GM12872 (cell line): ENCODE measurements around the gene CORO7.

Source experiments
- TF ChIP-seq, protein P1 (sequence below): IDR thresholded peaks from 3 replicates; pipeline ENCODE4 v1.5.1; 2011; ENCODE audit warnings: low read depth, mild to moderate bottlenecking, low read length, moderate library complexity; ENCODE audit not compliant: insufficient read depth

The CORO7 gene

DNA sequence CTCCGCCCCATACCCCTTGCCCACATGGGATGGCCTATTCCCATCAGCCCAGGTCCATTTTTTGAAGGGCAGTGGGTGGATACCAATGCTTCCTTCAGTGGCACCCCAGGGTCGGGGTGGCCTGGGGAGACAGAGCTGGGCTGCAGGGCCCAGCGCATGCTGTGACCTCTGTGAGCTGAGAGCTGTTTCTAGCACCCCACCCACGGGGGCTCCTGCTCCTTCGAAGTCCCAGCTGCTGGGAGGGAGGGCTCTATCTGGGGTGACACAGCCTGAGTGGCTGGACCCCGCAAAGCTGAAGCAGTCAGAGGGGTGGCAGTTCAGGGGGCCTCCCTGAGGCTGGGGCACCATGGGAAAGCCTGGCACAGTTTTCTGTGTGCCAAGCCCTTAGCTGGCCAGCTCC is 76.0 kb downstream of the CORO7 start:
- TF ChIP-seq, protein P1, sequence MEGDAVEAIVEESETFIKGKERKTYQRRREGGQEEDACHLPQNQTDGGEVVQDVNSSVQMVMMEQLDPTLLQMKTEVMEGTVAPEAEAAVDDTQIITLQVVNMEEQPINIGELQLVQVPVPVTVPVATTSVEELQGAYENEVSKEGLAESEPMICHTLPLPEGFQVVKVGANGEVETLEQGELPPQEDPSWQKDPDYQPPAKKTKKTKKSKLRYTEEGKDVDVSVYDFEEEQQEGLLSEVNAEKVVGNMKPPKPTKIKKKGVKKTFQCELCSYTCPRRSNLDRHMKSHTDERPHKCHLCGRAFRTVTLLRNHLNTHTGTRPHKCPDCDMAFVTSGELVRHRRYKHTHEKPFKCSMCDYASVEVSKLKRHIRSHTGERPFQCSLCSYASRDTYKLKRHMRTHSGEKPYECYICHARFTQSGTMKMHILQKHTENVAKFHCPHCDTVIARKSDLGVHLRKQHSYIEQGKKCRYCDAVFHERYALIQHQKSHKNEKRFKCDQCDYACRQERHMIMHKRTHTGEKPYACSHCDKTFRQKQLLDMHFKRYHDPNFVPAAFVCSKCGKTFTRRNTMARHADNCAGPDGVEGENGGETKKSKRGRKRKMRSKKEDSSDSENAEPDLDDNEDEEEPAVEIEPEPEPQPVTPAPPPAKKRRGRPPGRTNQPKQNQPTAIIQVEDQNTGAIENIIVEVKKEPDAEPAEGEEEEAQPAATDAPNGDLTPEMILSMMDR, result no peak

DNA sequence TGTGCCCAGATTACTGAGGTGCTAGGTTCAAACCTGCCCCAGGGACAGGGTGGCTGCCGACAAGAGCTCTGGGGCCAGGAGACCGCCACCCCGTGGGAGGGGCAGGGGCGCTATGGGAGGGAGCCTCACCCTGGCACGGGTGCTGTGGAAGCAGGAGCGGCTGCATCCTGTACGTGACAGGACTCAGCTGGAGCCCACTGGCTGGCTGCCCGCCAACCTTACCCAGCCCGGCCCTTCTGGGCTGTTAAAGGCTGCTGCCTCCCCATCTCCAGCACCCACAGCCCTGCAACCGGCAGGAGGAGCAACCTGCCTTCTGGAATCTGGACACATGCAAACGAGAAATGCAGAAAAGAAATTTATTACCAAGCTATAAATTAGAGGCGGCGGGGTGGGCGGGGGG is 76.5 kb downstream of the CORO7 start:
- TF ChIP-seq, protein P1, result no peak

DNA sequence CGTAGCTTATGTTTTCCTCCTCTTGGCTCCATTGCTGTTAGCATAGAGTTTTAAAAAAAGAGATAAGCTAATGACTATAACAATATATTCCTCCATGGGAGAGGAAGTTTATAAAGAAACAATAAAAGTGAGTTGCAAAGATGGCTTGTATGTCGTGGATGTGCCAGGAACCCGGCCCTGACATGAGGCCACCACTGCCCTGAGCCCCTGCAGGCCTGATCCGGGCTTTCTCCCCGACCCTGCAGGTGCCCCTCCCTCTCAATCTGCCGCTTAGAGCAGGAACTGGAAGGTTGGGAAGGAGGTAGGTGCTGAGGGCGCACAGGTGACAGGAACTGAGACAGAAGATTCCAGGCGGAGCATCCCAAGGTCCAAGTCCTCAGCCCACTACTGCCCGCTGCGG is 76.9 kb downstream of the CORO7 start:
- TF ChIP-seq, protein P1, result no peak

DNA sequence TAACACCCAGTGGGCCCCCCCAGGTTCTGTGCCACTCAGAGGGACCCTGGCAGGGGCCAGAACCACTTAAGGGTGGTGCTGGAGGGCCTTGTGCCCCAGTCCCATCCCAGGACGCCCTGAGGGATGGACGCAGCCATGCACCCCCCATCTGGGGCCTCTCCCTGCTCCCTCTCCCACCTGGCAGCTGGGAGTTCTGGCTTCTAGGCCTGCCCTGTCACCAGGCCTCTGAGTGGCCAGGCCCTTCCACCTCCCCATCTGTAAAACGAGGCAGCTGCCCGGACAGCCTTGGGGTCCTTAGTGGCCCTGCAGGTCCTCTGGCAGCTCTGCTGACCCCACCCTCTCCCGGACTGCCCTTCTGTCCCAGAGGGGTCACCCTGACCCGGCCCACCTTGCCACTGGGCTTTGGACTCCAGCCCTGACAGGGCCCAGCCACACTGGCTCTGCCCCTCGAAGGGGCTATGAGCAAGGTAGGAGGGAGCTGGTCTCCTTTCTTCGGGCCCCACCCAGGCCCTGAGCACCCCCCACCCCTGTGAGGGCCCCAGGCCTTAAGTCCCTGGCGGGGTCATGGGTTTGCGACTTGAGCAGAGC is 77.6 kb downstream of the CORO7 start:
- TF ChIP-seq, protein P1, result no peak

DNA sequence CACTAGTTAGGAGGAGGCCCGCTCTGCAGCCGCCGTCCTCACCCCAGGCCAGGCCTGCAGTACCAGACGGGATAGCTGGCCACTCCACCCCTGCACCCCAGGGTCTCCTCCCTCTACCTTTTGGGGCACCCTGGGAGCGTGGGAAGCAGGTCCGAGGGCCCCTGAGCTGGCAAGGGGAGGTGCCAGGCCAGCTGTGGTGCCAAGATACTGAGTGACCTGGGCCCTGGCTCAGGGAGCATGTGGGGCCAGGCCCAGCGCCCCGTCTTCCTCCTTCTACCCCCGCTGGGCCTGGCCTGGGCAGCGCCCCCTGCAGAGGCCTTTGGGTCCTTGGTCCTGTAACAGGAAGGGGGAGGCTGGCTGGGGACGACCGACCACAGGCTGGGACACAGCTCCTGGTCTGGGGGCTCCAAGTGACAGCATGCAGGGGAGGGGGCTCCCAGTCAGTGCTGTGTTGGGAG is 78.2 kb downstream of the CORO7 start:
- TF ChIP-seq, protein P1, result no peak

DNA sequence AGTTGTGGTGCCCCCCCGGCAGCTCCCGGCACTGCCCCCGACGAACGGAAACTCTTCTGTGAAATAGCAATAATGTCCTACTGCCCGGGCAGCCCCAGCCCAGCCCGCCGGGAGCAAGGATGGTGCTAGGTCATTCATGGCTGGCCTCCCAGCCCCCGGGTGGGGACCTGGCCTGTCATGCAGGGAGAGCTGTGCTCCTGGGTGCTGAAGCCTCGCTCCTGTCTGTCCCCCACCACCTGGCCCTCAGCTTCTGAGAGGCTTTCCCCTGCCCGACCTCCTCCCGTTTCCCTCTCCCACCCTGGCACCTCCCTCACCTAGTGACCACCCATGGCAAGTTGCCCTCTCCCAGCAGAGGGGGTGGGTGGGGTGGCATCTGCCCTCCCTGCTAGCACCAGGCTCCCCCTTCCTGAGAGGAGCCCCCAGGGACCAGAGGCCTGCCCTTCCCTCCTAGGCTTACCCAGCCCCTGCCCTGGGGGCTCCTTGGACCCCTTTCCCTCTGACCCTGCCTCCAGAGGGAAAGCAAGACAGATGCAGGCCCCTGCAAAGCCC is 78.8 kb downstream of the CORO7 start:
- TF ChIP-seq, protein P1, result no peak

DNA sequence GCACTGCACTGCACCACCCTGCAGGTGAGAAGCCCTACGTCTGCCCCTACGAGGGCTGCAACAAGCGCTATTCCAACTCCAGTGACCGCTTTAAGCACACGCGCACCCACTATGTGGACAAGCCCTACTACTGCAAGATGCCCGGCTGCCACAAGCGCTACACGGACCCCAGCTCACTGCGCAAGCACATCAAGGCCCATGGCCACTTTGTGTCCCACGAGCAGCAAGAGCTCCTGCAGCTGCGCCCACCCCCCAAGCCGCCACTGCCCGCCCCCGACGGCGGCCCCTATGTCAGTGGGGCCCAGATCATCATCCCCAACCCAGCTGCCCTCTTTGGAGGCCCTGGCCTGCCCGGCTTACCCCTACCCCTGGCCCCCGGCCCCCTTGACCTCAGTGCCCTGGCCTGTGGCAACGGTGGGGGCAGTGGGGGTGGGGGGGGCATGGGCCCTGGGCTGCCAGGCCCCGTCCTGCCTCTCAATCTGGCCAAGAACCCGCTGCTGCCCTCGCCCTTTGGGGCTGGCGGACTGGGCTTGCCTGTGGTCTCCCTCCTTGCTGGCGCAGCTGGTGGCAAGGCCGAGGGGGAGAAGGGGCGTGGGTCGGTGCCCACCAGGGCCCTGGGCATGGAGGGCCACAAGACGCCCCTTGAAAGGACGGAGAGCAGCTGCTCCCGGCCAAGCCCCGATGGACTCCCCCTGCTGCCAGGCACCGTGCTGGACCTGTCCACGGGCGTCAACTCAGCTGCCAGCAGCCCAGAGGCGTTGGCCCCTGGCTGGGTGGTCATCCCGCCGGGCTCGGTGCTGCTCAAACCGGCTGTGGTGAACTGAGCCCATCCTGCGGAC is 79.5 kb downstream of the CORO7 start:
- TF ChIP-seq, protein P1, result no peak
